LHCN-M2 (cell line): ENCODE data around the gene CLN6. TPM values are rescaled to one million over a fixed set of nuclear protein-coding genes. Genes with fewer than 3 reads are reported as not detected.
"Not testable (repeated sequence)": the region's sequence is repeated elsewhere in the genome, so short reads cannot be mapped to it uniquely, and the experiment has no call there.

Source experiments
- DNase-seq: peaks from one replicate; pipeline ENCODE4 v3.0.0-alpha.2; 2012; ENCODE audit warnings: low read depth
- total RNA-seq: library from RNA; depleted of rRNA; stranded (reverse); fragments of >200 nt; gene quantifications from 2 replicates; pipeline ENCODE4 v1.2.3, GENCODE V29; 2014

CLN6 gene
- total RNA-seq, 1 experiment from 2014 or later: 40.9 TPM

DNA sequence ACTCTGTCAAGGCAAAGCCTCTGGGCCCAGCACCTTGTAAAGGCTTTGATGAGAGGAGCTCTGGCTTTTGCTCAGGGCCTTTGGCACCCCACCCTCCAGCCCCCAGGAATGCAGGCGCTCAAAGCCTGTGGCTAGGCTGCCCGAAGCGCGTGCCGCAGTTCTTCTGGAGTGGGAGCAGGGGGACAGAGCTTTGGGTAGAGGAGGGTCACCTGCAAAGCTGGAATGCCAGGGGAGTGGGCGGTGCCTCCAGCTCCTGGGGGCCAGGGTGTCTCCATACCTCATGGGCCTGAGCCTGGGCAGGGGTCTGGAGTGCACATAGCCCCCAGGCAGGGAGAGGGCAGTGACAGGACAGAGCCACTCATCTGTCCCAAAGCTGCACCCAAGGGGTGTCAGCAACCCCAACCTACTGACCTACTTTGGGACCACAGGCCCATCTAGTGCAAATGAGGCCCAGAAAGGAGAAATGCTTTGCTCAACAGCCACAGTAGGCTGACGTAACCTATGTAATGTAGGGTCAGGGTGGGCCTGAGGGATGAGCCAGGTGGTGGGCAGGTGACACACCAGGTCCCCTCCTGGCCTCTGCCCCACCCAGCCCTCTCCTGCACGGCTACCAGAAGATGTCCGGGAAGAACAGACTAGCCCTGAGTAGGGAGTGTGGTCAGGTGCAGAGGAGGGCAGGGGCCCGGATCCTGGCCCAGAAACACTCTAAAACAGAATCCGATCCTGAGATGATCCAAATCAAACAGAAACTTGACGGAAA is 22.2 kb downstream of the CLN6 start:
- no peak for DNase-seq

DNA sequence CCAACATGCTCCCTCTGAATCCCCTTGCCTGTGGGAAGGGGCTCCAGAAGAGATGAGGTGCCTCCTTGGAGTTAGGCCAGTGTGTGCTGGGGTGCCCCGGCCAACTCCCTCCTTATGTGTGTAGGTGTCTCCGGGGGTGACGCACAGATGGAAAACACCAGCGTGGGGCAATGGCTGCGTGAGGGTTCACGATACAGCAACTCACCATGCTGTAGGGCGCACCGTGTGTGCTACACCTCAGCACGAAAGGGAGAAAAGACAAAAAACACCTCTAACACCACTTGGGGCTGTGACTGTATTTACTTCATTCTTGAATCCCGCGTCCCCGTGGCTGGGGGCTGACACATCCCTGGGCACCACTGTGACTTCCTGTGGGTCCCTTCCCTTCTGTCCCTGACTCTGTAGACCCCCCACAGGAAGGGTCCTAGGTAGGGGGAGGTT is 22.8 kb downstream of the CLN6 start:
- no peak for DNase-seq

DNA sequence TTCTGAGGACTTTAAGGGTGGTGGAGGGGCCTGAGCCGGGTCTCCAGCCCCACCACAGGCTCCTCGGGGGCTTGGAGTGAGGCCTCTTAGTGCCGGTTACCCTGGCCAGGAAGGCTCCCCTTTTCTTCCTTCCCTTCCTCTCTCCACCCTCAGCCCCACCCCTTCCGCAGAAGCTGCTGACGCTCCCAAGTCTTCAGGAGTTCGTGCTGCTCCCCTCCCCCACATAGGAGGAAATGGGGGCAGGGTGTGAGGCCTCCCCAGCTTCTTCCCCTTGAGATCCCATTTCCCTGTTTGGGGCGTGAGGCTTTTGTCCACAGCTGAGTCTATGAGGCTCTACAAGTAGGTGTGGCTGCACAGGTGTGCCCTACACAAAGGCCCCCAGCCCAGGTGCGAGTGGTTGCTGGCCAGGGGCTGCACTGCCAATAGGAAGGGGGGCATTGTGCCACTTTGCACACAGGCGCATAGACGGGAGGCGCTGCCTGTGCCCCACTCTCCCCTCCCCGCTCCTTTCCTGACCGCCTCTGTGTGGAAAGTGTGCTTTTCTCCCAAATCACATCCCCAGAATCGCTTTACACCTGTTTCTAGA is 23.5 kb downstream of the CLN6 start:
- no peak for DNase-seq

DNA sequence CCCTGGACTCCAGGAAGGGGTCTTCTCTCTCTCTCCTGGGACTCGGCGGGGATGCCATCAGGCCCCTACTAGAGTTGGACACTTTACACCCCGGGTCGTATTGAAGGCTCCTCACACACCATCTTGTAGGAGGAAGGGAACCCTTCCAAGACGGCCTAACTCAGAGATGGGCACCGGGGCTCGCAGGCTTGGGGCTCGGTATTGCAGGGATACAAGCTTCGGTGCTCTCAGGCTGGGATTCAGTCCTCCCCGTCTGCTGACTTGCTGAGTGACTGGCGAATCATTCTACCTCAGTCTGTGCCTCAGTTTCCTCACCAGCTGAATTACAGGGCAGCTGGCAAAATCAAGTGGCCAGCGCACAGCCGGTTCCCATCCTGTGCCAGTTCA is 24.0 kb downstream of the CLN6 start:
- DNase-seq: no peak

DNA sequence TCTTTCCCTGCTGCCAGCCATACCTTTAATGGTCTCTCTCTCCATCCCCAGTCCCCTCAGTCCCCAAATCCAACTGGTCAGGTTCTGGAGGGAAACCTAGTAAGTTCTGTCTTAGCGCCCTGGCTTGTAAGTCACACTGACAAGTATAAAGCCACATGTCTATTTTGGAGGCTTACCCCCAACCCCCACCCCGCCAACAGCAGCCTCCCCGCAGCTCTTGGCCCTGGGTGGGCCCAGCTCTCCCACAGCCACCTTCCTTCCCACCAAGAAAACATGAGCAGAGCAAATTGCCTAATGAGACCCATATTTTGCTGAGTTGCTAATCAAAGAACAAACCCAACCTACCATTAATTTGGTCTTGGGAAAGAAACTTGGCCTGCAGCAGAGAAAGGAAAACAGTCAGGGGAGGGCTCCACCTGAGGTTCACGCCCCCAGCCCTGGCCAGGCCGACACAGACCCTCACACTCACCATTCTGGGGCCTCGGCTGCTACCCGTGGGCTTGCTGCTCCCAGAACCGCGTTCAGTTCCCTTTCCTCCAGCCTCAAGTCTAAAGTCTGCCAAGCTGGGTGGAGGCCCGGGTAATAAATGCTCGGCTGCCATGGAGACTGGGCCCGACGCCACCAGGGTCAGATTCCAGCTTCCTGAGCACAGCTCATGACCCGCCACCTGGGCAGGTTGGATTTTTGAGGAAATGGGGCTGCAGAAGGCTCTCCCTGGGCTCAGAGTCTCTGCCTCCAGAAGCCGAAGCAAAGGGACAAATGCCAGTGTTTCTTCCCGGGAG is 24.6 kb downstream of the CLN6 start, which contains the start of gene CALML4:
TSS of gene CALML4 (minus strand) at position 557 of the 782 bp plus-strand sequence. CDS start at position 472, 85 bp downstream.
- no peak for DNase-seq

DNA sequence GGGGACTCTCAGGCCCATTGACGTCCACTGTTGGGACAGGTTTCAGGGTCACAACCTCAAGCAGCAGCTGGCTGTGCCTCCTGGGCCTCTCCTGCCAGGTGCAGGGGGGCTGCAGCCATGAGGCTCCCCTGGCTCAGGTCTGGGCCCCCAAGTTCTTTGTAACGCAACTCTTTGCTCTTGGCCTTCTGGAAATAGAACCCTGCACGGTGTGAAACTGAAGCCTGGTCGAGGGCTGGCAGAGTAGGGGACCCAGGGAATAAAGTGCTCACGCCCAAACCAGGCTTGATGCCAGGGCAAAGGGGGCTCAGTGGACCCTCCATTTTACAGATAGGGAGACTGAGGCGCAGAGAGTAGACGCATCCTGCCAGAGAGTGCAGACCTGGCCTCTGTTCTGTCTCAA is 25.2 kb downstream of the CLN6 start:
- no peak for DNase-seq

DNA sequence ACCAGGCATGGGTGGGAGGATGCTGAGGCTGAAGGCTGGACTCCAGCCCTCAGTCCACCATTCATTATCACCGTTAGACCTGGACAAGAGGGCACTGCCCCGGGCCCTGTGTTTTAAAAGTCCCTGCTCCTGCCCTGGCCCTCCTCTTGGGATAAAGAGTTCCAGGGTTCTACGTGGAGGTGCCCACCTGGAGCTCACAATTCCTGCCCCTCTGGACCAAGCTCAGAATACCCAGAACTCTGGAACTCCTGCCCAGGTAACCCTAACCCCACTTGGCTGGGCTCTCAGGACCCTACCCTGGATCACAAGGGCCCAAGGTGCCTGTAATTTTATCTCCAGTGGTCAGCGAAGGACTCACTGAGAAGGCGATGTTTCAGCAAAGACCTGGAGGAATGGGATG is 25.6 kb downstream of the CLN6 start:
- DNase-seq: no peak

DNA sequence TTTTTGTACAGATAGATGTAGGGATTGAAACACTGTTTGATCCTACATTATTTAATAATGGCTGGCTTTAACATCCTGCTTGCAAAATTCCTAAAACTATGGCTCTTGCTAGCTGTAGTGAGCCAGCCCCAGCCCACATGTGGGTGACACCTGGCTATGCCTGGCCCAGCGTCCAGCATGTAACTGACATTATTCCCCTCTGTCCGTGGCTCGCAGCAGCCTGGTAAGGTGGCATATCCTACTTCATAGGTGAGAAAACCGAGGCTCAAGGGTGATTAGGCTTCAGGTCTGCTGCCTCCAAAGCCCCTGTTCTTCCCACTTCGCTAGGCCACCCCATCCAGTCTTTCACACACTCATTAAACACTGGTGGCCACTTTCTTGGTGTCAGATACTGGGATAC is 26.0 kb downstream of the CLN6 start:
- no peak for DNase-seq

DNA sequence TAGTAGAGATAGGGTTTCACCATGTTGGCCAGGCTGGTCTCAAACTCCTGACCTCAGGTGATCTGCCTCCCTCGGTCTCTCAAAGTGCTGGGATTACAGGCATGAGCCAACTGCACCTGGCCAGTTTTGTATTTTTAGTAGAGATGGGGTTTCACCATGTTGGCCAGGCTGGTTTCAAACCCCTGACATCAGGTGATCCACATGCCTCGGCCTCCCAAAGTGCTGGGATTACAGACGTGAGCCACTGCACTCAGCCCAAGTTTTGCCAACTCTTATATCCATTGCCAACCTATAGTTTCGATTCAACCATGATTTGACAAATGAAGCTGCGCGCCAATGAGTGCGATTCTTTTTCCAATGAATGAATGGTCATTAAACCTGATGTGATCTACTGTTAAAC is 26.5 kb downstream of the CLN6 start:
- not testable (repeated sequence) for DNase-seq

DNA sequence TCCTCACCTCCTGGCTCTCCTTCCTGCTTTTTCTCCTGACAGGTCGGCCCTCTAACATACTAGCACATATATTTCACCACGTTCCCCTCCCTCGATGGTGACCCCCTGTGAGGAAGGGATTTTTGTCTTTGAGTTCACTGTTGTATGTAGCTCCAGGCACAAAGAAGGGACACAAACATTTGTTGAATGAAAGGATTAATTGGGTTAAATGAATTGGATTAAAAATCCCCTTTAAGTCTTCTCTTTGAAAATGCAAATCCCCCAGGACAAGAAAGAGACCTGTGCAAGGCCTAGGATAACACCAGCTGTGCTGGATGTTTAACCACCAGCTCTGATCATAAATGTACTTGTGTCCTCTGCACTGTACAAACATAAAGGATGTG is 27.7 kb downstream of the CLN6 start:
- no peak for DNase-seq

DNA sequence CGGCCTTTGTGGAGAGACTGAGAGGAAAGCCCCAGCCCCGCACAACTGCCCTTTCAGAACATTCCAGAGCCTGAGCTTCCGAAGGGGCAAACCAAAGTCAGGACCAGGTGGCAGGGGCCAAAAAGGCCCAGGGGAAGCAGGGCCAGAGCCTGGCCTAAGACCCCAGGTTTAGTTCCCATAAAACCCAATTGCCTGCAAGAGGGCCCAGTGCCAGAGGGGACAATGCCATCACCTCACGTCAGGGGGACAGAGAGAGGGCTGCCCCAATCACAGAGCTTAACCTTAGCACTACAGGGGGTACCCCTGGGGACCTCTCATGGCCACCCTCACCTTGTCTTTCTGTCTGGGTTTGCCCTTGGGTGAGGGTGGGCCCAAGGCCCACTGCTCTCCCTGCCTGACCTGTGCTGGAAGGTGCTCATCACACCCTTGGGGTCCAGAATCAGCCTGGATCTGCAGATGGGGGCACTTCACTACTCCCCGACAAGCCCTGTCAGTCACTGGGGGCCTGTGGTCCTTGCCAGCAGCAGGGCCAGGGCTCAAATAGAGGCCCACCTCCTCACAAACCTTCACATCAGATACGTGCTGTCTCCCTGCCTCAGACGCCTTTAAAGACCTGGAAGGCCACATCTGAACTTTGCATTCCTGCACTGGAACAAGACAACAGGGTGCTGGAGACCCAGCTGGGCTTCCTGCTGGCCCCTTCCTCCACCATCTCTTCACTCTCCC is 28.2 kb downstream of the CLN6 start:
- DNase-seq: no peak

DNA sequence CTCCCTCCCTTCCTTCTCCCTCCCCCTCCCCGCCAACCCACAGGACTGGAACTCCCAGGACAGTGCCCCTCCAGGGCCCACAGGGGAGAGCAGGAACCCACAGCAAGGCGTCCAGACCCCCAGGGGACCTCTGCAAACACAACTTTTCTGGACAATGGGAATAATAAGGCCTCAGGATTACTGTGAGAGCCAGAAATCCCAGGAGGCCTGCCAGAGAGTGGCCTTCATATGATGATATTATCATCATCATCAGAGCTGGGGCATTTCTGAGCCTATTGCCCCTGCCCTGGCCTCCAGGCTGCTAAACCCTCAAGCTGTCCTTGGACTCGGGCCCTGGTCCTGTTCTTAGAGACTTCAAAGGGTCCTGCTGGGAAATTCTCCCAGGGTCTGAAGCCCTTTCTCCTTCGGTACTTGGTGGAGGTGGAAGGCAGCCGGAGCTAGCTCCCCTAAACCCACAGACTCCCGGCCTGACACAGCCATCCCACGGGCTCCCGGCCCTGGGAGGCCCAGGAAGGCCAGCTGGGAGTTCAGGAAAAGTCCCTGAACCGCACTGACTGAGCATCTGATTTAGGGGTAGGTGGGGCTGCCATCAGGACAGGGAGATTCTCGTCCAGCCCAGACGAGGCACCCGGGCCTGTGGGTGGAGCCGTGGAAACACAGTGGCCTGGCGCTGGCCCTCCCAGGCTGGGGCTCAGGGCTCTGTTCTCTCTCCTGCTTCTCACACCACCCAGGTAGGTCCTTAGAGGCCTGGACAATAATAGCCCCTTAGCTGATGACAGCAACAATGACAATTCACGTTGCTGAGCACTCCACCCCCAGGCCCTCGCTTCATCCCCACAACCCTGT is 29.3 kb downstream of the CLN6 start:
- no peak for DNase-seq

DNA sequence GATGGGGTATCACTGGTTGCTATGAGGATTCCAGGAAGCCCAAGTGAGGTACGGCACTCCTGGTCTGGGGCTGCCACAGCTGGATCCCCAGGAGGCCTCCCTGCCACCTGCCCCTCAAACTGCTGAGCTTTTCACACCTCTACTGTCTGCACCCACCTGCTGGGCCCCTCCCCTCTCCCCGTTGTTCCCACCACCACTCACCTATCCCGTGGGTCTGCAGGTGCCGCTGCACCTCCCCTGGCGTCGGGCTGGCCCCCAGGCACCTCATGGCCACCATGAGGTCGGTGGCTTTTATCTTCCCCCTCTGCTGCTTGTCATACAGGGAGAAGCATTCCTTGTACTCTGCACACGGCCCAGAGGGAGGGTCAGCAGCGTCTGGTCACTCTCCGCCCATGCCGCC is 30.2 kb downstream of the CLN6 start:
- no peak for DNase-seq

DNA sequence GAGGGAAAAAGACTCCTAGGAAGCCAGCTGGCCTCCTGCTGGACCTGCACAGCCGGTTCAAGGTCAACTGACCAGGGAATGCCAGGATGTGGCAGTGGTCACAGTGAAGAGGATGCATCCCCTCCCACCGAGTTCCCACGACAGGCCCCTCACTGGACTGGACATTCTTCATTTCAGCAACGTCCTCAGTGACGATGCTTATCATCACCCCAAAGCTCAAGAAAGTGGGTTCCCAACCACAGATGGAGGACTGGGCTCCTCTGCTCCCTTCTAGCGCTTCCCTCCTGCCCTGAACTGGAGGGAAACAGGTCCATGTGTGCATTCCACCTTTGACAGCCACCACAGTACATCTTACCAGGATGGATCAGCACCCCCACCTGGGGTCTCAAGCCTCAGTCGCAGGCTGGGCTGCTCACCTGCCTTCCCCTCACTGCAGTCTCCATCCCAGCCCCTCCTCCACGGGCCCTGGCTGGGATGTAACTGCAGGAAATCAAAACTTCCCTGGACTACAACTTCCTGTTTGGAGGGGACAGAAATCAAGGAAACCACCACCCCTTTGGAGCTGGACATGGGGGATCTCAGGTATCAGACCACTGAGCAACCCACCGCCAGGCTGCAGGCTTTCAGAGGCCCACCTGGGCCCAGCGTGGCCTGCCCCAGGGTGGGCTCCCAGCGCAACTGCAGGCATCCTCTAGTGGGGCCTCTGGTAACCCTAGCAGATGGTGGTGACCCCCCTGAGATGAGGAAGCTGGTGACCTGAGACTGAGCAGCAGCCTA is 31.7 kb downstream of the CLN6 start:
- DNase-seq: no peak

DNA sequence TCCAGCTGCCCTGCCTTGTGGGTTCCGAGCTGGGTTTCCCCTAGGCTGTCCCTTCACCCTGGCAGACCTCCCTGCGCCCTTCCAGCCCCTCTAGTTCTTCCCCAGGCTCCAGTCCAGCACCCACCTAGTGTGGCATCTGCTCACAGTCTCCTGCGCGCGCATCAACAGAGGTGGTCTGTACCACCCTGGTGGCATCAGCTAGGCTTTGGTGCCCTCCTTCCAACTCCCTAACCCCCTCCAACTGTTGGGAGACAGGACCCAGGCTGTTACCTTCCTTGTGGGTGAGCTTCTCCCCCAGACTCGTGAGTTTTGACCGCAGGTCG is 32.4 kb downstream of the CLN6 start:
- DNase-seq: no peak

DNA sequence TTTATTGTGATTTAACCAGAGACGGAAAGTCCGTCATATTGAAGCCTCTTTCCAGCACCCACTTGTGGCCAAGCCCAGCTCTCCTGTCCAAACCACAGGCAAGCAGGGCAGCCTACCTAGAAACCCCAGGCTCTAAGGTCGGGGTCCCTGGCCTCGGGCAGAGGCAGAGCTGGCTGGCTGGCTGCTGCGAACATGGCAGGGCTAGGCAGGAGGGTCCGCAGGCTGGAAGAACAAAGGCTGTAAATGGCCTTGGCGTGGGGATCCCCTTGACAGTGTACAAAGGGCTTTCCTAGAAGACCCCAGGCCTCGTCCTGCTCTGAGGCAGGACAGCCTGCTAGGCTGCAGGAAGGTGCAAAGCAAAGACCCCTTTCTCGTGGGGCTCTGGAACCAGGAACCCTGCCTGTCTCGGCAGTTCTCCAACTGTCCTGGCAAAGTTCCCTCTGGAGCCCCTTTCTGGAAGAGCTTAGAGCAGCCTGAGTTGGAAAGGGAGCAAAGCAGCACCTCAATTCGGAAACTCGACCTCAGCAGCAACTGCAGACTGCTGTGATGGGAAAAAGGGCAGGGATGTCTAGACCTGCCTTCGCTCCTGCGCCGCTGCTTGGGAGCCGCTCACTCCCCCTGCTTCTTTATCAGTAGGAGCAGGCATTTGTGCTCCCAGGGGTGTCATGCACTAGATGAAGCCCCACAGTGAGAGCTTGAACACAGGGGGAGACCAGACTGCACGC is 32.9 kb downstream of the CLN6 start:
- DNase-seq: no peak

DNA sequence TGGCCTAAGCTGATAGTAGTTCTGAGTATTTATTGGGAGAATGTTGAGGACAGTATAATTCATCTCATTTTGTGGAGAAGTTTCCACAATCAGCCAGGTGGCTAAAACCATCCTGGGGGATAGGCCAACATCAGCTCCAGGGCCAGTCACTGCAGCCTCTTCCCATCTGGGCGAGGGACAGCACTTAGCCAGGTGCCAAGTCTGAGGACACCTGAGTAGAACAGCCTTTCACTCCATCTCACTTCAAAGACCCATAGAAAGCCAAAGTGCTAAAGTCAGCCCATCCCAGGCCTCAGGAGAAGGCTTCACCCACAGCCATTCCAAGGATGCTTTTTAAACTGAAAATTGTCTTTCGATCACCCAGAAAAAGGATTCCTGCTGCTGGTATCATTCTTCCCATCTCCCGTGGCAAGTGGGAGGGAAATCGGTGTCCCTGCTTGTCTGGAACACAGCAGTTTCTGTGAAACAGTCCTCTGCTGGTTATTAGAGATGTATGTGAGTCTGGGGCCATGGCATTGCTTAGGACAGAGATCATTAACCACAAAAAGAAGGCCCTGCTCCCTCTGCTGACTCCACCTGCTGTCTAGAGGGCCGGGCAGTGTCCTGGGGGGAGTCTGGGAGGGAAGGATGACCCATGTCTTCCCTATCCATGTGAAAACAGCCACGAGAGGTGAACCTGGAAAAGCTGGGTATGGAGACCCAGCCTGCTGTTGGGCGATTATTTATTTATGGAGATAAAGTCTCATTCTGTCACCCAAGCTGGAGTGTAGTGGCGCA is 34.0 kb downstream of the CLN6 start:
- no peak for DNase-seq

DNA sequence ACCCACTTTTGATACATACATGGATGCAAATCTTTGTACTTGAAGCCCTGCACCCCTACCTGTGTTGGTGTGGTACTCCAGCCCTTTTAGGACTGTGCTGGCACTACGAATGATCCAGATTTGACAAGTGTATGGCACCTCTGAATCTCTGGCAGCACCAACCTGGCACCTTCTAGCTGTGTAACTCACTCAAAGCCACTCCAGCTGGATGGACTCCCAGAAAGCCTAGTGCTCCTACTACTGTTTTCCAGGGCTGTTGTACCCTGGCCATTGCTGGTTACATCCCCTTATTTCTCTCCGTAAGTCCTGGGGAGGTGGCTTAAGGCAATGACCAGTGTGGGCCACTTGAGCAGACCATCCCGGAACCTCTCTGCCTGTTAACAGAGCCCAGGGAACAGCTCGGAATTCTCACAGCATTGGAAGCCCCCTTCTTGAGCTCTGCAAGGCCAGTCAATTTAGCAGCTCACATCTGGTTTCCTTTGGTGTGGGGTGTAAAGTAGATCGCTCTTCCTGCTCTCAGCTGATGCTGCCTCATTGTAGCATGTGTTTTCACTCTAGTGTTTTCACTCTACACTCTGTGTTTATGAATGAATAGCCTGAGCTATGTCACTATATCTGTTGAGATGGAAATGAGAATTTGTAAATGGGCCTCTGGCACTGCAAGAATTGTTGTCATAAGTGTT is 36.6 kb downstream of the CLN6 start:
- DNase-seq: no peak
